Activated CD4-positive, alpha-beta T cell treated with anti-CD3 and anti-CD28 coated beads for 1 hour (primary cell): ENCODE data around the gene DDAH1.
"Not testable (repeated sequence)": the region's sequence is repeated elsewhere in the genome, so short reads cannot be mapped to it uniquely, and the experiment has no call there.

Source experiments
- DNase-seq: peaks from one replicate; pipeline ENCODE4 v3.0.0-alpha.2; 2020

DDAH1 gene

GRCh38 chr1:85356130-85356529 lies 108.8 kb downstream of the DDAH1 start:
- DNase-seq, result no peak

GRCh38 chr1:85352055-85352454 lies 112.9 kb downstream of the DDAH1 start:
- no peak for DNase-seq

DNA sequence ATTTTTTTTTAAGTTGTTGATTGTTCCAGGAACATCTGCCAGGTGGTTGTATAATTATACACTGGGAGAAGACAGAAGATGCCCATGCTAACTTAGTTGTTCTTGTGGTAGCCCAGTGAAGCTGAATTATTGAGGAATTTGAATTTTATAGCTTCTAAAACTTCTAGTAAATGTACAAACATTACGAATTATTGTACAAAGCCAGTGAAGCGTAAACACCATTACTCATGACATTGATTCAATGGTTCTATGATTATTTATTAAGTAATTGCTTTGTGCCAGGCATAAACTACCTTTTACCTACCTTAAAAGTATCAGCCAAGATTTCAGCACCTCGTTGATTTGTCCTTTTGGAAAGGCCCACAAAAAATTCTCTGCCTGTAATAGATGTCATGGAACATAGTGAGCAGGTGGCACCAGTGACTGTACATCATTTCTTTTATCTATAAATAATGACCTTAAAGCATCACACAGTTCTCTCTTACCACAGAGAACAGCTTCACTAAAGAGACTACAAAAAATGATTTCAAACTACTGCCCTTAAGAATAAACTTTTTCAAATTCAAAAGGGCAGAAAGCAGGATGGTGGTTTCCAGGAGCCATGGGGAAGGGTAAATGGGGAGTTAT lies 113.6 kb downstream of the DDAH1 start:
- no peak for DNase-seq

DNA sequence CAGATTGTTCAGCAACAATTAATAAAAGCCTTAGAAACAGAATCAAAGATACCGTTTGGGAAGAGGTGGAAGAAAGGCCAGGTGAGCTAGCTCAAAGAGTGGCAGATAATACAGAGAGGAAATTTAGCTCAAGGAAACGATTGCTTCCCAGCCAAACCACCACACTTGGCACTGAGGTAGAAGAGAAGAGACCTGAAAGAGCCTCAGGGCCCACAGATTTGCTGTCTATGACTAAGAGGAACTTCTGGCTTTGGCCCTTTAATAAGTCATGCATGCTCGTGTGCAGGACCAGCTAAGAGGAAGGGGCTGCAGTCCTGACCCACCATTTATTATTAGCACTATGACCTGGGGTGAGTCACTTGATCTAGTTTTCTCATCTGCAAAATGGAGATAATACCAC lies 115.7 kb downstream of the DDAH1 start:
- no peak for DNase-seq

GRCh38 chr1:85347908-85348307 lies 117.1 kb downstream of the DDAH1 start:
- no peak for DNase-seq

GRCh38 chr1:85347275-85347674 lies 117.7 kb downstream of the DDAH1 start:
- not testable (repeated sequence) for DNase-seq

DNA sequence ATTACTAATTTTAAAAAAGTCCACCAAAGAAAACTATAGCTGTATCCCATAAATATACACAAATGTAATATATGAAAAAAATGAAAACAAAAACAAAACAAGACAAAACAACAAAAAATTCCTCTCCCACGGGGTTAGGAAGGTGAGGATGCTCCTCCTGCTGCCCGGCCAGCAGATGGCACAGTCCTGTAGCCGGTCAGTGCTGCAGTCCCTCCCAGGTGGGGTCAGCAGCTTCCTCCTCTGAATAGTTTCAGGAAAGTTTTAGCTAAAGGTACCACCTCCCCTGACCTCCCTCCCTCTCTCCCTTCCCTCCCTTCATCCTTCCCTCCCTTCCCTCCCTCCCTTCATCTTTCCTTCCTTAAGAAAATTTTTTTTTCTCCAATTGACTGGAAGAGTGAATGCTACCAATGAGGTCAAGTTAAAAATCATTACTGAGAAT lies 120.7 kb downstream of the DDAH1 start:
- no peak for DNase-seq

DNA sequence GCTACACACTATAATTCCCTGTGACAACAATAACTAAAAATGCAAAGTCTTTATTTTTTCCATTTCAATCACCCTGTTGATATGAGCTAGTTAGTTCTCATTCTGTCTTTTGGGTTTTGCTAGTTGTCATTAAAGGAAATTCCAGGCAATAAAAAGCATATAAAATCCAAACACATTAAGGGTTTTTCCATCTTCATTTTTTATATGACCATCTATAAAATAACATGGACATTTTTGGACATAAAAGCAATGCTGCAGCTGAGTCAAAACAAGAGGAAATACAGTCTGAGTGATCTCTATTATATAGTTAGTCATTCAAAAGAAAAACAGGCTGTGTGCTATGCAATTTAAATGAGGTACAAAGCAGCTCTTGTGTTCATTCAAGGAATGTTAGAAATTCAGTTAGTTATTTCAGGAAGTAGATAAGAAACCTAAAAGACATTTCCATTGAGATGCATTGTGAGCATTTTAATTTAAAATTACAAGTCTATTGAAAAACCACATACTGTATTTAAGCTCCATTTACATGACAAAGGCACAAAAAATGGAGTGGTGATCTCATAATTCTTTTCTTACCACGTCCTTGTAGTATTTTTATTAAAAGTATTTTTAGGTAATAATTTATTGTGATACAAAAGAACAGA lies 121.2 kb downstream of the DDAH1 start:
- DNase-seq, result no peak

DNA sequence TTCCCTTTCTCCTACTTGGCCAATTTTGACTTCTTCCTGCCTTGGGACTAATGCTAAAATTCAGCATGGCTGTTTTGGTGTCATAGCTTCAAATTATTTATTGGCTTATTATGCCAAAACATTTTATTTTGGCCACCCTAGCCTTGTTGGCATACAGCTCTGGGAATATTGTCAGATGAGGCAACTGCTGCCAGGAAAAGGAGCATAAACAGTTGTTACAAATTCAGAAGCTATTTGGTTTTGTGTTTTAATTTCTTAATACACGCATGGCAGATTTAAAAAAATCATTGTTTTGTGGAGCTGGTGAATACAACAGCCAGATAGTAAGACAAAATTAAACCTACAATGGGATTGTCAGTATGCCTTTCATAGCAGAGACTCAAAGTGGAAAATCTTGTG lies 121.7 kb downstream of the DDAH1 start:
- no peak for DNase-seq

- DNase-seq, result no peak
Observed at GRCh38 chr1:85342207-85342606, 122.8 kb downstream of the DDAH1 start.

DNA sequence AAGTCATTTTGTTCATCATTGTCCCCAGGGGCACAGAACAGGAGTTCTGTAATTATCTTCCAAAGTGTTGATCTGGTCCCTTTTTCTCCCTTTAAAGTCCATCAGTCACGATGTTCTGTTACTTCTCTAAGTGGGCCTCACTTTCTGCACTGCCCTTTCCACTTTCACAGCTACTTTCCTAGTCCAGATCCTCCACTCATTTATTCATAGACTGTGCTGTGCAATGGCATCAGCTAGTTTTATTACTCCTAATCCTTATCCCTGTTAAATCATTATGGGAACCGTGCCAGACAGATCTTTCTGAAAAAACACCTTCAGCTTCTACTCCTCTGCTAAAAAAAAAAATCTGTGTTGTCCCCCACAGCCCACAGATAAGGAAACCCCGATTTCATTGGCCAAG lies 124.5 kb downstream of the DDAH1 start:
- DNase-seq, result no peak

GRCh38 chr1:85339656-85340399 lies 125.1 kb downstream of the DDAH1 start:
- DNase-seq, result no peak

DNA sequence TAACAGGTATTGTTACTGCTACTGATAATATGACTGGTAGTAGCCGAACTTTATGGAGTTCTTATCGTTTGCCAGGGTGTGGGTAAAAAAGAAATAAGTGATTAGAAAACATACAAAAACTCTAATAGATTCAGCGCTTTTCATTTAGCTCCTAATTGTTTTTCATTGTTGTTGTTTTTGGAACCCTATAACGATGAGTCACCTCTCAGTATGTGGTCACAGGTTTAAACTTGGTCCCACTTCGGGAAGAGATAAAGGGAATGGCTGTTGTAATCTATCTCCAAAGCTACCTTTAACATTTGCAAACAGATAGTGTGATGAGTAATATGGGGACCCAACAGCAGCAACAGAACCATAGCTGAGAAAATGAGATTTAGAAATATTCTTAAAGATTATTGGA lies 125.9 kb downstream of the DDAH1 start:
- DNase-seq, result no peak

- no peak for DNase-seq
Observed at GRCh38 chr1:85334962-85335361, 130.0 kb downstream of the DDAH1 start.

DNA sequence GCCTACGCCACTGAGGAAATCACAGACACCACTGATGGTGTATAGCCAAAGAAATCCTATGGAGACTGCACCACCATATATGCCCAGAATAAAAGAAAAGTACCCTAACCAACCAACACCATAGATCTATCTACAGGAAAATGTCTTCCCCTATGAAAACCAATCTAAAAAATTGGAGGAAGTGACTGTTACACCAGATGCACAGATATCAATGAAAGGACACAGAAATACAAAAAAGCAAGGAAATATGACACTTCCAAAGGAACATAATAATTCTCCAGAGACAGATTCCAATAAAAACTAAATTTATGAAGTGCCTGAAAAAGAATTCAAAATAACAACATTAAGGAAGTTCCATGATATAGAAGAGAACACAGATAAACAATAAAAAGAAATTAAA lies 131.8 kb downstream of the DDAH1 start:
- DNase-seq, result no peak

- DNase-seq, result no peak
Observed at GRCh38 chr1:85332575-85332974, 132.4 kb downstream of the DDAH1 start.

- DNase-seq, result no peak
Observed at GRCh38 chr1:85330711-85331290, 134.2 kb downstream of the DDAH1 start.

DNA sequence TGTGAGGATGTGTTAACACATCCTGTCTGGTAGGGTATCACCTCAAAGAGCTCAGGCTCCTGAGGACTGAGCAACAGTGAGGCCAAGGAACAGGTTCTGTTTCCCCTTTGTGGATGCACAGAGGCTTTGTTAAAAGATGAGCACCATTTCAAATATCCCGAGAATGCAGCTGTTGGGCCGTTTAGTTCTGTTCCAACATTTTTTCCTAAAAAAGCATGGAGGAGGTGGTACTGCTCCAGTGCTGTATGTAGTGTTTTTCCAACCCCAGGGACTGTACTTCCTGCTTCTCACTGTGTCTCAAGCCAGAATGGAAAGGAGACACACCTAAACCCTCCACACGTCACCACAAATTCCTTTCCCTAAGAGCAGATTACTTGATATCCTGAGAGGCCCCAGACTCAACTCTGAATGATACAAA lies 134.7 kb downstream of the DDAH1 start:
- no peak for DNase-seq

DNA sequence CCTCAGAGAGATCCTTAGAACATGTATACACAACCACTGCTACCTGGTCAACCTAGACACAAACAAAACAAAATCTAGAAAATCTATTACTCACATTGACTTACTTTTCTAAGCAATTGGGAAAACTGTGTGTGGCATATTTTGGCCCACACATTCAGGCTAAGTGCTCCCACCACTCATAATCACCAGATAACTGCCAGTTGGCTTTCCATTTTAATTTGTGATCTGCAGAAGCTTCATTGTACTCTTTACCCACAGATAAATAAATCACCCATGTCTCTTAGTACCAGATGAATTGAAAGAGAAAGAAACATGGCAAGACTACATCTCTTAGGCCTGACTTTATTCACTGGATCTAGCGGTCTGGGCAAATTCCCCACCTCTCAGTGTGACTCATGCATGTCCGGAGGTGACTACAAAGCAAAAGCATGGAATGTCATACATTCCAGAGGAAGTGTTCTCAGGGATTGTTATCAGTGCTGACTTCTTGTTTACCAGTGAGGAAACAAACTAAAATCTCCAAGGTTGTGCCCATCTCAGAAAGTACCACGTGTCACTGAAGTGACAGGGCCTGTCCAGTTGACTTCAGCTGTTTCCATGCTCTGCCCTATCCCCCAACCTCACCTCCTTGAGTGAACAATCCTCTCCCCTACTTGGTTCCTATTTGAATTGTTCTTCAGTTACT lies 136.1 kb downstream of the DDAH1 start:
- DNase-seq, result no peak

- no peak for DNase-seq
Observed at GRCh38 chr1:85327759-85328158, 137.2 kb downstream of the DDAH1 start.

GRCh38 chr1:85326851-85327250 lies 138.1 kb downstream of the DDAH1 start:
- no peak for DNase-seq

- DNase-seq, result no peak
Observed at GRCh38 chr1:85326336-85326735, 138.6 kb downstream of the DDAH1 start.

DNA sequence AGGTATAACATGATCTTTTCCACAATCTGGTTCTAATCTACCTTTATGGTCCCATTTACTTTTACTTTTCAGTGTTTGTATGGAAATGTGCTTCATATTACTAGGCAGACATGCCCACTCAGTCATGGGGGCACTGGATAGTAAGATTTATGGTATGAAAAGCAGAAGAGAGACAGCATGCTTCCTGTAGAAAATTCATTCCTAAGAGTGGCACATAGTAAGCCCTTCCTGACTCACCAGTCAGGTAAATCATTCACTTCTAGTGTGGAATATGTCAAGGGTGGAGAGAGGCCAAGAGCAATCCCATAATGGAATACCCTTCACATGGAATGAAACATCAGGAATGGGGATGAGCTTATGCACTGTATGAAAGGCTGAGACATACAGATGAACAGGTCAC lies 139.0 kb downstream of the DDAH1 start:
- no peak for DNase-seq
